ENCODE measurements around the gene BDP1.
"Not testable (repeated sequence)": the region's sequence is repeated elsewhere in the genome, so short reads cannot be mapped to it uniquely, and the experiment has no call there.

DNA sequence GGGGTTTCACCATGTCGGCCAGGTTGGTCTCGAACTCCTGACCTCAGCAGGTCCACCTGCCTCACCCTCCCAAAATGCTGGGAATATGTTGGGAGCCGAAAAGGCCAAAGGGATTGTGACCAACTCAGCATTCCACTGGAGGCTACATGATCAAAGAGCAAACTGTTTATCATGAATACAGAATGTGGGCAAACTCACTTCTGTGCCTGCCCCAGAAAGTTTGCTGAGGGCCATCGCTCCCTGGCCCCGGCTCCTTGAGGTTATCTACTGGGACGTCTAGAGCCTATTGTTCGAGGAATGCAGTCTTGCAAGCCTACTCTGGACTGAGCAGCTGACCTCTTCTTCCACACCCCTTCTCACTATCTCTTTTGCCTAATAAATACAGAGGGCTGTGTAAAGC is 116.4 kb downstream of the BDP1 start:
- not testable (repeated sequence) for TF ChIP-seq CTCF (conservative IDR thresholded peaks at IDR 0.05; ENCODE audit: low read depth, low read length); EZH2phosphoT487 (IDR thresholded peaks at IDR 0.05; ENCODE audit: borderline replicate concordance, low read length); EZH2 (IDR thresholded peaks at IDR 0.05; ENCODE audit: low read length, unreplicated experiment)
